GM18519 (cell line): ENCODE data around the gene WFDC5.
"Not testable (repeated sequence)": the region's sequence is repeated elsewhere in the genome, so short reads cannot be mapped to it uniquely, and the experiment has no call there.

Experiments used
- ATAC-seq: cut with Tn5 transposase; IDR thresholded peaks from one replicate; pipeline ENCODE4 v1.9.1; 2021; ENCODE audit warnings: mild to moderate bottlenecking, moderate library complexity; ENCODE audit not compliant: unreplicated experiment, low FRiP score

WFDC5 gene

DNA sequence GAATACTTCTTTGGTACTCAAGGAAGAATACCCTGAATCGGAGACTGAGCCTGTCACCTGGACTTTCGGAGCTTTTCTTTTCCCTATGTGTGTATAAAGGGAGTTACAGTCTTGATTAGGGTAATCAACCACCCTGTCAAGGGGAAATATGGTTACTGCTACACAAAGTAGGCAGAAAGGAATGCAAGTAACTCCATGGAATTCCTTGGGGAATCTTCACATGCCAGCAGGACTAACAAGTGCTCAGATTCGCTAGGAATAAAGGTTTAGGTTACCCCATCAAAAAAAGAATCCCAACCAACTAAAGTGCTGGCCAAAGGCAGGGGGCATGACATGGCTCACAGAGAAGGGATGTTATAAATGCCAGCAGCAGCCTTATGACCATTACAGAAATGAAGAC lies 24.5 kb downstream of the WFDC5 start:
- no peak for ATAC-seq

DNA sequence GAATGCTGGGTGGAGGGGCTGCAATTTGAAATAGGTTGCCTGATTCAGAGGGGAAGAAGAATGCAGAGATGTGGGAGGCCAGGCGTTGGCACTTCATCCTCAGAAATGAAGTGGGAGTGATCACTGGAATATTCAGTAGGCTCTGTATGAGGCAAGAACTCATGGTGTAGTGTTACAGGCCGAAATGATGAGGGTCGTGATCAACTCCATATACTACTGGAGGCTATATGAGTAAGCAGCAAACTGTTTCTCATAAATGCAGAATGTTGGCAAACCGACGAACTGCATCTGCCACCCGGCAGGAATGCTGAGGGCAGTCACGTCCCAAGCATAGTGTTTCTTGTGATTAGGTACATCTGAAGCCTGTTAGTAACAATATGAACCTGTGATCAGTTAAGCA lies 26.7 kb downstream of the WFDC5 start:
- ATAC-seq = no peak

DNA sequence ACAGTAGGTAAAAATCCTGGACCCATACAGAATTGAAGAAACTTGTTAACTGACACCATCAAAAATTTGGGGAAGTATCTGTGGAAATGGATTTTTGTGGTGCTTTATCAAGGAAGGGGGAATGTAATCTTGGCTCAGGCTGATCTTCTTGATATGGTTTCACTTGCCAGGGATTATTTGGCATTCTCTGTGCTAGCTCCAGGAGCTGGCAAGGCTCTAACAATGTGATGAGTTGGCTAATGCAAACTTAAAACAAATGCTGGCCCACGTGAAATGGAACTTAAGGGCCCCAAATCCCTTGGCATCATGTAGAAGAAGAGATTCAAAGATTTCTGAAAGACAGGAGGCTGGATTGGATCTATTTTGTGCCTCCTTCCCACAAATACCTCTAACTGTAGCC lies 27.2 kb downstream of the WFDC5 start:
- no peak for ATAC-seq

DNA sequence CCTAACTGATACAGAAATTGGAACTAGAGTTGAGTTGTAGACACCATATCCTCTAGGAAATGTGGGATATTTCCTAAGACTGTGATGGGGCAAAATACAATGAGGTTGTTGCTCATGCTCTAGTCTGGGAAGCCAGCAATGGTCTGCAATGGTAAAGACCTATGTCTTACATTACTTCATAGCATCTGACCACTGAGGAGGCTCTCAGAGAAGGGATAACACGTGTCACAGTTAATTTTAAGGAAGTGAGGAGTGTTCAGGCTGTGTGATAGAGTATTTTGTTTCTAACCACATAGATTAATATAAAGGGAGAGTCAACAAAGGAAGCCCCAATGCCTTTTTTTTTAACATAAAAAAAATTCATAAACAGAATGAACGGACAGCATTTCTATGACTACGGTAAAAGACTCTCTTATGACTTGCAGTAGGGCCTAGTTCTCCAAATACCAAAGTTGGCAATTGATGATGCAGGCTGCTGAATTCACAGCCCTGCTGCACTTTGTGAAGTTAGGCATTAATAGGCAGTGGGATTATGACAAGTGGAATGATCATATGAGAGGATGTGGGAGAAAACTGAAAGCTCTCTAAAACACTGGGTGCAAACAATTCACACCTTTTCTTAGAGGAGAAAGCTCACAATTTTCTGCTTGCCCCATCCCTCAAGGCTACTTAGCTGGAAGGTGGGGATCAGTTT lies 27.7 kb downstream of the WFDC5 start:
- no peak for ATAC-seq

DNA sequence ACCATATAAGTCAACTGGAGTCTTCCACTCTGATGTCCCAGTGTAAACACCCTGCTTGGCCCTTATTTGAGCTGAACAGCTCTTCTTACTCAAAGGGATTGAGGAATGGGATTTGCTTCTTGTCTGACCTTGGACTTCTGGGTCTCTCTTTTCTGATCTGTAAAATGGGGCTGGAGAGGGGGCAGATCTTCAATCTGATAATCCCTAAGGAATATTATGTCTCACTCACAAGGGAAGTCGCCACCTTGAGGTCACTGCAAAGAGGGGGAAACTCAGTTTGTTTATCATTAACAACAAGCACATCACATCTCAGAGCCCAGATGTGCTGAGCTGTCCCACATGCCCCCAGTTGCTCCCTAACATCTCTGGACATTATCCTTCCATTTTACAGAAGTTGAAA lies 29.1 kb downstream of the WFDC5 start:
- ATAC-seq = no peak

DNA sequence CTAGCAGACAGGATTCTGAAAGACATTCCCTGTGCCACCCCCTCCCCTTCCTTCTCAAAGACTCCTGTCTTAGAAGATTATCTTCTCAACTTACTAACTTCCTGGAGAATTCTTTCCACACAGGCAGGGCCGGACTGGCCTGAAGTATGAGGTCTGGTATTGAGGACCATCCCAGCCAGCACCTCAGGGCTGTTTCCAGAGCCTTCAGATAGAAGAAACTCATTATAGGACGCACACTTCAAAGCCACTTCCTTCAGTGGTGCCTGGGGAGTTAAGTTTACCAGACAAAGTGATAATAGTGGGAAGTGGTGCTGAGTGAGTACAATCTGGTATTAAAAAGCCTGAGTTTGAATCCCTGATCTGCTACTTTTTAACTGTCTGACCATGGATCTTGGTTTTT lies 29.7 kb downstream of the WFDC5 start:
- no peak for ATAC-seq

DNA sequence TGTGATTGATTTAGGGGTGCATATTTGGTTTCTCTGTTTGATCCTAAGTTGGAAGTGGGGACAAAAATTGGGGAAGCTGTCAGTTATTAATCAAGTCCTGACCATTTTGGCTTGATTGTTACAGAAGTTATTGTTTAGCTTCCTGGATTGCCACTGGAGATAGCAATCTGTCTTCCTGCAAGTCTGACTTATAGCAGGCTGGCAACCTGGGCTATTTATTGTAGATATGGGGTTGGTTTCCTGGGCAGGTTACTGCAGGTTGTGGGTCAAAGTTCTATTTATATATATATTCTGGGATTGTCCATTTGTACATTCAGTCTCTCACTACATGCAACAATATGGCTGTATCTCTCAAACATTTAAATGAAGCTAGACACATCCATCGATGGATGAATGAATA lies 31.8 kb downstream of the WFDC5 start:
- ATAC-seq = no peak

DNA sequence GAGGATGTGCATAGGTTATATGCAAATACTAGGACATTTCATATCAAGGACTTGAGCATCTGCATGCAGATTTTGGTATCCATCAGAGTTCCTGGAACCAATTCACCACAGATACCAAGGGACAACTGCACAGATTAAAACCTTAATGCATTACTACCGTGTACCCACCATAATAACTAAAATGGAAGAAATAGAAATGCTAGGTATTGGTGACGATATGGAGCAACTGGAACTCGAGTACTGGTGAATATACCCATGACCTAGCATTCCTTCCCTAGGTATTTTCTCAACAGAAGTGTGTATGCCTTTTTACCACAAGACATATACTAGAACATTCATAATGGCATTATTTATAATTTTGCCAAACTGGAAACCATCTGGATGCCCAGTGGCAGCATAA lies 32.5 kb downstream of the WFDC5 start:
- ATAC-seq = no peak

DNA sequence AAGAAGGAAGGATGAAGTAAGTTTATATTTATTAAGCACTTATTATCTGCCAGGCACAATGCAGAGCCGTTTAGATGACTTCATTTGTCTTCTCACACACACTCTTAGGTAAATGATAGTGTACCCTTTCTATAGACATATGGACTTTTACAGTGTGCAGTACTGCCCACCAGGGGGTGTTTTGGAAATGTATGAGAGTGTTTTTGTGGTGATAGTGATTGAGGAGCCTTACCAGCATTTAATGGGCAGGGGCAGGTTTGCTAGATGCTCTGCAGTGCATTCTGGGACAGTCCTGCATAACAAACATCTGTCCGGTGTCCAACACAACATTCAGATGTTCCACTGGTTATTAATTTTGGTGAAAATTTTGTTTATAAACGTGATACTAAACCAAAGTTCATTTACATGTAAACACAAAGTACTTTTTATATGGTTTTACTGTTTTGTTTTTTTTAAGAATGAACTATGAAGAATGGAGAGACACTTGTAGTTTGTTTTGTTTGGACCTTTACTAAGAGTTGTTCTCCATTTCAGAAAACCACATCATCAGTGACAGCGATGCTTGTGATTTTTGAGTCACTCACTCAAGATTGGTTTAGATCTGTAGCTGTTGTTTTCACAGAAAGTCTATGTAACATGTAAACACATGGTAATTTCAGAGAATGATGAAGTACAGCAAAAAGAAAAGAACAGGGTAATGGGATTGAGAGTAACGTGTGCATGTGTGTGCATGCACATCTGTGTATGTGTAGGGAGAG lies 33.9 kb downstream of the WFDC5 start:
- ATAC-seq = no peak

DNA sequence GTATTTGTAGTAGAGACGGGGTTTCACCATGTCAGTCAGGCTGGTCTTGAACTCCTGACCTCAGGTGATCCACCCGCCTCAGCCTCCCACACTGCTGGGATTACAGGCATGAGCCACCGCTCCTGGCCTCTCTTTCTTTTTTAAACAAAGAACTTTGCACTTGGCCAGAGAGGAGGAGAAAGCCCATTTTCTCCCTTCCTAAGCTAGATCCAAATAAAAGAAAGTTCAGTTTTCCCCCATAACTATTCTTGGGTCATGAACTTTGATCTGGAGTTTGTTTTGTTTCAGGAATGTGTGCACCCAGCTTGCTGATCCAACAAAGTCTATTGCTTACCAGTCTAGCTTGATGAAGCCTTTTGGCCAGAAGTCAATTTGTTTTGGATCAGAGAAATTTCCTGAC lies 37.4 kb downstream of the WFDC5 start:
- ATAC-seq = no peak

DNA sequence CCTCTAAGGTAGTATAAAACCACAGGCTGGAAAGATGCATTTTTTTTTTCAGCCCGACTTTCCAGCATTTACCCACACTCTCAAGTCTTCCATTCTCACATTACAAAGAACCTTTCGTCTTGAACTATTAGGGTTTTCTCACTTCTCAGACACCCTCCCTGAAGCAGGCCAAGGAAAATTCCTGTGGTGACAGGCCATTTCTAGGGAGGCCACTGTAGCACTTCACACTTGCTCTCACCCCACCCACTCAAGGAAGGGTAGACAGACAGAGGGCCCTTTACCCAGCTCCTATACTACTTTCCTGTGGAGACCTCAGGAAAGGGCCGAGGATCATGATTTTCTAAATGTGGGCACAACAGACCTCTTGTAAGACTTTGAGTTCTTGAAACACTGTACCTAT lies 41.8 kb downstream of the WFDC5 start:
- ATAC-seq = no peak

DNA sequence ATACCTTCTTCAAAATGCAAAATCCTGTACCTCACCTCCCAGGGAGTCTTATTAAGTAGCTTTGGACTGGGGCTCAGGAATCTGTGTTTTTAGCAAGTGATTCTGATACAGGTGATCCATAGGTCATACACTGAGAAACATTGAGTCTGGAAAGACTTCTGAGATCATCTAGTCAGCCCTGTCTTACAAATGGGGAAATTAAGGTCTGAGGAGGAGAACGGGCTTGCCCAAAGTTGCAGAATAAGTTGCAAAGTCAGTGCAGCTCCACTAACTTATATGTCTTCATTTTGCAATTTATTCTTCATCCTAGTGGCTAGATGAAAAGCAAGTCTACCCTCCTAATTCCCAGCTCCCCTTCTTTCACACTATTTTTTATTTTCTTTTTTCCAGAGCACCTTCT lies 42.9 kb downstream of the WFDC5 start:
- no peak for ATAC-seq

DNA sequence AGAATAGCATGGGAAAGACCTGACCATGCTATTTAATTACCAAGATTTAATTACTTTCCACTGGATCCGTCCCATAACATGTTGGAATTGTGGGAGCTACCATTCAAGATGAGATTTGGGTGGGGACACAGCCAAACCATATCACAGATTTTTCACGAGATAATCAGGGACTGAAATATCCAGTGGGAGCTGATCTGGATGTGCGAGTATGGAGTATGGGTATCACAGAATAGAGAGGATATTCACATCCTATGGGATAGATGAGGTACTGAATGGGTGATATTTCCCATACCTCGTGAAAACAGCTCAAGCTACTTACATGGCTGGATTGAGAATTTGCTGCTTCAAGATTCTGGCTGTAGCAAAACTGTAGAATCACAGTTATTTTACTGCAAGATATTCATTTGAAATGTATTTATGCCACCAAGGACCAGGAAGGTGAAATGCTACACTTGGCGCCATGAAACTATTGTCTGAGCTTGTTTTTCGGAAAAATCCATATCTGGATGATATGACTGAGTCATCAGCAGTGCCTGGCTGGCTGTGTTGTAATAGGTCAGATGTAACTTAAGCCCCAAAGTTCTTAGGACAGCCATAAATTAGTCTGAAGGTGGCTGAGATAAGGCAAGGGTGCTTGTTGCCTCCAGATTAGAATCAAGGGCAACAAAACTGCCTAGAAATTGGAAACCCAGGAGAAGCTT lies 43.9 kb downstream of the WFDC5 start:
- no peak for ATAC-seq

DNA sequence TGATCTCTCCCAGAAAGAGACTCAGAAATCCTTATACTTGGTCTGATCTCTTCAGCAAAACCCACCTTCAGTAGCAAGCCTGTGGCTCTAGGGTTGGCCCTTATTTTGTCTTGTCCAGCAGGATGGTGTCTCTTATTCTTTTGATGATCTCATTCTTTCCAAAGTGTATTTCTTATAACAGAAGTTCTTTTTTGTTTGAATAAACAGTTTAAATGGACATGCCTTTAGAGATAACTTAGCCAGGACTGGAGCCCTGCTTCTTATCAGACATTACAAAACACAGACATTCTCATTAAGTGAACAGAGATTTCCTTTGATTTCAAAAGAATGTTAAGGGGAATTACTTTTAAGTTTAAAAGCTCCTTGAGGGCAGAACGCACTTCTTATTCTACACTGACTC lies 45.7 kb downstream of the WFDC5 start:
- no peak for ATAC-seq

DNA sequence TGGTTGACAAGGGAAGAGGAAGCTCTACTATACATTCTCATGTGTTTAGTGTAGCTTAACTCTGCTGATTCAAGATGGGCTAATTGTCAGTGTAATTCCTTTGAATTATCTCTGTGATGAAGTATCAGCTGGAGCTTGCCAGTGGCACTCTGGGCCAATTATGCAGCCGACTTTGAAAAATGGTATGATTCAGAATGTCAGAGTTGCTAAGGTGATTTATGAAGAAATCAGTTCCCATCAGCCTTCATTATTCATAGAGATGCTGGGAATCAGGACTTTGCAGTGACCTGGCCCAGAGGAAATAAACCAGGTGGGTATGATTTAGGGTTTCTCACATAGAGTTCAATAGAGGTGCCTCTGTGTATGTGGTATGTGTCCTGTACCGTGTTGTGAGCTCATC lies 47.4 kb downstream of the WFDC5 start:
- ATAC-seq = no peak

DNA sequence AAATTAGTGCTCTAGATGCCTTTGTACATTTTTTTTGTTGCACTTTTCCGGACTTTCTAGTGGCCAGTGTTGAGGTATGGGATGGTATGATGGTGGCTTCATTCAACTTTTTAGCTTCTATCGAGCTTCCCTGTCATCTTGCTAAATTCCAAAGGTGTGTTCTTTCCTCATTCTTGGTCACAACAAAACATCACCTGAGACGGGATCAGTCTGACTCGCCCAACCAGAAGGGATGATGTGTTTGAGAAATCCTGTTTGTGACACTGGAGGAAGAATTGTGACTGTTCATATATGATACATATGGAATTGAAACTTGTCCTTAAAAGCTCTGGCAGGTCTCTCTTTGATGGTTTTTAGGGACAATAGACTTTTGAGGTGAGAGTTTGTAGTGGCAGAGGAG lies 47.9 kb downstream of the WFDC5 start:
- ATAC-seq = no peak

DNA sequence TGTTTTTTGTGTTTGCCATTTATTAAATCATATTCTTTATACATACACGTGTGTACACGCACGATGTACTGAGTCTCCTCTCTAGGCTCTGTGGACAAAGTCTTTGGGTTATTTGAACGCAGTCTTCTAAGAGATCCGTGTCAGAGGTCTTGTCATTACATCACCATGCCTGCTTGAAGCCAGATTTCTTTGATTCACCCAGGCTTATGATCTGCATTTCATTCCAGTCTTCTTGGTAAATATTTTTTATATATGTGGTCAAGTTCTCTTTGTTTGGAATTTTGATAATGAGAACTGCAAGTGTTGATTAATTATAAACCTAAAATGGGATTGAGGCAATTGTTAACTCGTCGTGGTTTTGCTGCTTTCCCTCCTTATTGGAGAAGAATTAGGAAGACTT lies 48.6 kb downstream of the WFDC5 start:
- no peak for ATAC-seq

DNA sequence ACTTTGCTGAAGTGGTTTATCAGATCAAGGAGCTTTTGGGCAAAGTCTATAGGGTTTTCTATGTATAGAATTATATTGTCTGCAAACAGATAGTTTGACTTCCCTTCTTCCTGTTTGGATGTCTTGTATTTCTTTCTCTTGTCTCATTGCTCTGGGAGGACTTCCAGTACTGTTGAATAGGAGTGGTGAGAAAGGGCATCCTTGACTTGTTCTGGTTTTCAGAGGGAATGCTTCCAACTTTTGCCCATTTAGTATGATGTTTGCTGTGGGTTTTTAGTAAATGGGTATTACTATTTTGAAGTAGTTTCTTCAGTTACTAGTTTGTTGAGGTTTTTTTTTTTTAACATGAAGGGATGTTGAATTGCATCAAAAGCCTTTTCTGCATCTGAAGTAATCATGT lies 50.2 kb downstream of the WFDC5 start:
- ATAC-seq = no peak

DNA sequence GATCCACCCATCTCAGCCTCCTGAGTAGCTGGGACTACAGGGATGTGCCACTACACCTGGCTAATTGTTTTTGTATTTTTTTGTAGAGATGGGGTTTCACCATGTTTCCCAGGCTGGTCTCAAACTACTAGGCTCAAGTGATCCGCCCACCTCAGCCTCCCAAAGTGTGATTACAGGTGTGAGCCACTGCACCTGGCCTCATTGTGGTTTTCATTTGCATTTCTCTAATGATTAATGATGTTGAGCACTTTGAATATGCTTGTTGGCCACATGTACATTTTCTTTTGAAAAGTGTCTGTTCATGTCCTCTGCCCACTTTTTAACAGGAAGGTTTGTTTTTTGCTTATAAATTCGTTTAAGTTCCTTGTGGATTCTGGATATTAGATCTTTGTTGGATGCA lies 51.9 kb downstream of the WFDC5 start:
- not testable (repeated sequence) for ATAC-seq

DNA sequence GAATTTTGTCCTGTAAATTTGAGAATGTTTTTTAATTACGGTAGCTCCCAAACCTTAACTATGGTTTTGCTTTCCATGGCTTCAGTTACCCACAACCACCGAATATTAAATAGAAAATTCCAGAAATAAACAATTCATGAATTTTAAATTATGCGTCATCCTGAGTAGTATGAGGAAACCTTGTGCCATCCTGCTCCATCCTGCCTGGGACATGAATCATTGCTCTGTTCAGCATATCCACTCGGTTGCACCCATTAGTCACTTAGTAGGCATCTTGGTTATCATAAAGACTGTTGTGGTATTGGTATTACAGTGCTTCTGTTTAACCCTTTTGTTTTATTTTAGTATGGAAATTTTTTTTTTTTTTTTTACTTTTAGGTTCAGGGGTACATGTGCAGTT lies 53.7 kb downstream of the WFDC5 start:
- no peak for ATAC-seq

DNA sequence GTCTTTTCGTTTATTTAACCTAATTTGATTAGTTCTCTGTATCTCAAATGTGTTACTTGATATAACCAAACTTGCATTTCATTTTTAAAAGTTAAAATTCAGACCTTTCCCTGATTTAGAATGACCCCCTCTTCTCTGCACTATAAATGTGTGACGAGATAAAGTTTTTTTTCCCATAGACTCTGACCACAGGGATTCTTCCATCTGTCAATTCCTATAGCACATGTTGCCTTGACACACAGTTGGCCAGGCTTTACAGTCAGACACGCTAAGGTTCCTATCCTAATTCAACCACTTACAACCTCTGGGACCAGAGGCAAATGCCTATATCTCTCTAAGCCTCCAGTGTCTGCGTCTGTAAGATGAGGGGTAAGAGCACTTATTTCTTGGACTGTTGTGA lies 54.7 kb downstream of the WFDC5 start:
- no peak for ATAC-seq
